ENCODE data around the gene PSTK. TPM values are rescaled to one million over a fixed set of nuclear protein-coding genes. Genes with fewer than 3 reads are reported as not detected.

The PSTK gene
- polyA plus RNA-seq = 4.1 to 5.6 TPM (median 4.2 TPM) in 3 replicates
- 8.6 TPM for polyA plus RNA-seq (2011; ENCODE audit: low read depth)
- 3.3 and 4.9 TPM in 2 replicates for polyA plus RNA-seq (2011; cell fraction: cytosol; rRNA removed)
- polyA plus RNA-seq (2011; cell fraction: nucleus; rRNA removed) = 5.4 and 6.7 TPM in 2 replicates
- 3.4 and 3.6 TPM in 2 replicates for polyA plus RNA-seq (2012; ENCODE audit: low replicate concordance)
- 0.56 to 3.0 TPM (median 1.4 TPM) in 3 replicates for polyA minus RNA-seq
- 4.6 TPM for polyA minus RNA-seq (2011; cell fraction: cytosol; rRNA and poly(A)+ RNA removed)
- 2.4 and 2.6 TPM in 2 replicates for polyA minus RNA-seq (2011; cell fraction: nucleus; rRNA and poly(A)+ RNA removed)

GRCh38 chr10:122980209-122981065 is at the start of gene PSTK:
Gene PSTK (plus strand): TSS chr10:122980401. CDS start chr10:122980480, 79 bp downstream.
- Histone ChIP-seq H3K4me3 (ENCODE audit: control insufficient read depth in 2 of 3, extremely low read depth in 1 of 3, insufficient read depth in 2 of 3, low read depth in 1 of 3, low read length in 3 of 3) (peak within 1 kb of the TSS; percentile 61 to 83 (median 73)), H3K27ac (ENCODE audit: control insufficient read depth, insufficient read depth, low read length) (peak within 1 kb of the TSS; percentile 83), H3K9ac (ENCODE audit: control insufficient read depth, extremely low read depth, insufficient read depth, low read length) (peak within 1 kb of the TSS; percentile 91), H3K4me1 (ENCODE audit: control insufficient read depth, extremely low read depth, insufficient read depth, low read length) (peaks cover 5% of the 10 kb centered on the region), H3K4me2 (ENCODE audit: control insufficient read depth, extremely low read depth, insufficient read depth, low read depth, low read length) (peak within 1 kb of the TSS; percentile 96), H3K9me1 (ENCODE audit: control insufficient read depth, extremely low read depth, insufficient read depth, low read length) (no peaks in the 10 kb centered on the region), H4K20me1 (ENCODE audit: control insufficient read depth, extremely low read depth, insufficient read depth, low read length) (no peaks in the 10 kb centered on the region), H2AFZ (ENCODE audit: control insufficient read depth, low read length) (peak within 1 kb of the TSS; percentile 96), H3K9me3 (ENCODE audit: control insufficient read depth, low read depth, low read length) (no peaks in the 10 kb centered on the region), H3K79me2 (ENCODE audit: control insufficient read depth, insufficient read depth, low read length) (no peaks in the 10 kb centered on the region), H3K36me3 (ENCODE audit: control insufficient read depth in 2 of 2, extremely low read depth in 1 of 2, insufficient read depth in 2 of 2, low read length in 2 of 2) (peaks cover 2 to 6% of the 10 kb centered on the region in 2 experiments), H3K27me3 (ENCODE audit: control insufficient read depth, extremely low read depth, insufficient read depth, low read length) (no peaks in the 10 kb centered on the region)
- dilution Hi-C loops (cut with MboI; ENCODE audit: extremely low pct_ligation_motif_present, low sequenced_read_pairs) = no loop called here
- no peak for TF ChIP-seq EZH2 (IDR thresholded peaks at IDR 0.05; ENCODE audit: low read length)
- TF ChIP-seq, protein P1, sequence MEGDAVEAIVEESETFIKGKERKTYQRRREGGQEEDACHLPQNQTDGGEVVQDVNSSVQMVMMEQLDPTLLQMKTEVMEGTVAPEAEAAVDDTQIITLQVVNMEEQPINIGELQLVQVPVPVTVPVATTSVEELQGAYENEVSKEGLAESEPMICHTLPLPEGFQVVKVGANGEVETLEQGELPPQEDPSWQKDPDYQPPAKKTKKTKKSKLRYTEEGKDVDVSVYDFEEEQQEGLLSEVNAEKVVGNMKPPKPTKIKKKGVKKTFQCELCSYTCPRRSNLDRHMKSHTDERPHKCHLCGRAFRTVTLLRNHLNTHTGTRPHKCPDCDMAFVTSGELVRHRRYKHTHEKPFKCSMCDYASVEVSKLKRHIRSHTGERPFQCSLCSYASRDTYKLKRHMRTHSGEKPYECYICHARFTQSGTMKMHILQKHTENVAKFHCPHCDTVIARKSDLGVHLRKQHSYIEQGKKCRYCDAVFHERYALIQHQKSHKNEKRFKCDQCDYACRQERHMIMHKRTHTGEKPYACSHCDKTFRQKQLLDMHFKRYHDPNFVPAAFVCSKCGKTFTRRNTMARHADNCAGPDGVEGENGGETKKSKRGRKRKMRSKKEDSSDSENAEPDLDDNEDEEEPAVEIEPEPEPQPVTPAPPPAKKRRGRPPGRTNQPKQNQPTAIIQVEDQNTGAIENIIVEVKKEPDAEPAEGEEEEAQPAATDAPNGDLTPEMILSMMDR (optimal IDR thresholded peaks at IDR 0.05 in 1 of 3, IDR thresholded peaks at IDR 0.05 in 1 of 3, conservative IDR thresholded peaks at IDR 0.05 in 1 of 3; ENCODE audit: extremely low read depth in 1 of 3, insufficient read depth in 2 of 3, low read length in 3 of 3) = peak; percentile 84 to 99 (median 87)
- DNase-seq (ENCODE audit: low read depth, low spot score) = peak; percentile 38
- FAIRE-seq = no peak

- FAIRE-seq = no peak
- Histone ChIP-seq H3K4me2 (ENCODE audit: control insufficient read depth, extremely low read depth, insufficient read depth, low read depth, low read length) (no peak overlapping the region), H2AFZ (ENCODE audit: control insufficient read depth, low read length) (no peak overlapping the region), H3K36me3 (ENCODE audit: control insufficient read depth in 2 of 2, extremely low read depth in 1 of 2, insufficient read depth in 2 of 2, low read length in 2 of 2) (no peaks in the 10 kb centered on the region), H4K20me1 (ENCODE audit: control insufficient read depth, extremely low read depth, insufficient read depth, low read length) (no peaks in the 10 kb centered on the region), H3K9me1 (ENCODE audit: control insufficient read depth, extremely low read depth, insufficient read depth, low read length) (no peaks in the 10 kb centered on the region), H3K4me3 (ENCODE audit: control insufficient read depth in 2 of 3, extremely low read depth in 1 of 3, insufficient read depth in 2 of 3, low read depth in 1 of 3, low read length in 3 of 3) (no peak overlapping the region), H3K27ac (ENCODE audit: control insufficient read depth, insufficient read depth, low read length) (no peak overlapping the region), H3K9me3 (ENCODE audit: control insufficient read depth, low read depth, low read length) (no peaks in the 10 kb centered on the region), H3K4me1 (ENCODE audit: control insufficient read depth, extremely low read depth, insufficient read depth, low read length) (no peaks in the 10 kb centered on the region), H3K9ac (ENCODE audit: control insufficient read depth, extremely low read depth, insufficient read depth, low read length) (no peak overlapping the region), H3K27me3 (ENCODE audit: control insufficient read depth, extremely low read depth, insufficient read depth, low read length) (no peaks in the 10 kb centered on the region), H3K79me2 (ENCODE audit: control insufficient read depth, insufficient read depth, low read length) (no peaks in the 10 kb centered on the region)
- no peak for DNase-seq (ENCODE audit: low read depth, low spot score)
- dilution Hi-C loops (cut with MboI; ENCODE audit: extremely low pct_ligation_motif_present, low sequenced_read_pairs) = no loop called here
- TF ChIP-seq EZH2 (IDR thresholded peaks at IDR 0.05; ENCODE audit: low read length) = no peak
- TF ChIP-seq, protein P1 (optimal IDR thresholded peaks at IDR 0.05 in 1 of 3, IDR thresholded peaks at IDR 0.05 in 1 of 3, conservative IDR thresholded peaks at IDR 0.05 in 1 of 3; ENCODE audit: extremely low read depth in 1 of 3, insufficient read depth in 2 of 3, low read length in 3 of 3) = no peak
These were observed 48.9 kb upstream of the PSTK start for GRCh38 chr10:122931088-122931906.

Data from keratinocyte (primary cell).